ENCODE results near the gene MDM2. TPM values are rescaled to one million over a fixed set of nuclear protein-coding genes. Genes with fewer than 3 reads are reported as not detected.

Gene MDM2
- total and polyA plus RNA-seq, 2 of the 13 experiments (the other 11 are each of a cell fraction or from before 2014, with no cell fraction given): 29.3 to 314 TPM

DNA sequence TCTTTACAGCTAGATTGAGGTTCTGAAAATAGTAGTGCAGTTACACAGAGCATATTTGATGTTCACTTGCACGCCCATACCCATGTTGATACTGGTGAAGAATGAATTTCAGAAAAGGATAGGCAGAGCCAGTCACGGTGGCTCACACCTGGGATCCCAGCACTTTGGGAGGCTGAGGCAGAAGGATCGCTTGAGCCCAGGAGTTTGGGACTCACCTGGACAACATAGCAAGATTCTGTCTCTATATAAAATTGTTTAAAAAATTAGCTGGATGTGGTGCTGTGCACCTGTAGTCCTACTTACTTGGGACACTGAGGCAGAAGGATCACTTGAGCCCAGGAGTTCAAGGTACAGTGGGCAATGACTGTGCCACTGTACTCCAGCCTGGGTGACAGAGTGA is 56.6 kb downstream of the MDM2 start:
- Histone ChIP-seq H2AFZ (ENCODE audit: low read length) (no peak overlapping the region), H3K36me3 (replicated peaks in 1 of 2; ENCODE audit: control insufficient read depth in 1 of 2, insufficient read depth in 2 of 2, low read length in 2 of 2) (no peaks in the 10 kb centered on the region), H3K4me1 (ENCODE audit: insufficient read depth, low read length) (no peaks in the 10 kb centered on the region), H3K79me2 (ENCODE audit: insufficient read depth, low read length) (no peaks in the 10 kb centered on the region), H3K27ac (ENCODE audit: extremely low read length, insufficient read depth, low read length) (no peak overlapping the region), H4K20me1 (ENCODE audit: insufficient read depth, low read length) (no peaks in the 10 kb centered on the region), H3K4me3 (replicated peaks in 1 of 3; ENCODE audit: insufficient read depth in 1 of 3, low read depth in 2 of 3, low read length in 3 of 3) (no peak overlapping the region), H3K27me3 (ENCODE audit: control insufficient read depth in 1 of 2, insufficient read depth in 2 of 2, low read length in 2 of 2) (peaks cover 0 to 2% of the 10 kb centered on the region in 2 experiments; a peak in 1 of 5 replicates), H3K9me3 (ENCODE audit: low read length) (no peaks in the 10 kb centered on the region), H3K4me2 (ENCODE audit: low read depth, low read length) (no peak overlapping the region), H3K9ac (ENCODE audit: insufficient read depth, low read depth, low read length) (no peak overlapping the region)
- ATAC-seq (no peak), FAIRE-seq (no peak), DNase-seq (ENCODE audit: low spot score) (no peak)
- ChIA-PET CTCF (ENCODE audit: low intra/inter-chr PET ratio, low total read pairs) (interaction anchor here (2.4 kb wide), 1 partner anchor 206 kb away, joined by 15 read pairs; no protein-coding TSS in a partner anchor), POLR2A (no interaction called here)
- BruUV-seq (replicated peaks): no TSS peak
- TF ChIP-seq ZNF232 (CRISPR knock-in tag; IDR thresholded peaks at IDR 0.05; ENCODE audit: borderline replicate concordance) (no peak), ARID5B (CRISPR knock-in tag; IDR thresholded peaks at IDR 0.05) (no peak), ARHGAP35 (CRISPR knock-in tag; IDR thresholded peaks at IDR 0.05; ENCODE audit: borderline replicate concordance) (no peak)
- TF ChIP-seq, protein P1, sequence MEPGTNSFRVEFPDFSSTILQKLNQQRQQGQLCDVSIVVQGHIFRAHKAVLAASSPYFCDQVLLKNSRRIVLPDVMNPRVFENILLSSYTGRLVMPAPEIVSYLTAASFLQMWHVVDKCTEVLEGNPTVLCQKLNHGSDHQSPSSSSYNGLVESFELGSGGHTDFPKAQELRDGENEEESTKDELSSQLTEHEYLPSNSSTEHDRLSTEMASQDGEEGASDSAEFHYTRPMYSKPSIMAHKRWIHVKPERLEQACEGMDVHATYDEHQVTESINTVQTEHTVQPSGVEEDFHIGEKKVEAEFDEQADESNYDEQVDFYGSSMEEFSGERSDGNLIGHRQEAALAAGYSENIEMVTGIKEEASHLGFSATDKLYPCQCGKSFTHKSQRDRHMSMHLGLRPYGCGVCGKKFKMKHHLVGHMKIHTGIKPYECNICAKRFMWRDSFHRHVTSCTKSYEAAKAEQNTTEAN (CRISPR knock-in tag; conservative IDR thresholded peaks at IDR 0.05): no peak
- intact Hi-C loops (cut with micrococcal nuclease; ENCODE audit: unreplicated experiment) (loop anchor here (1.0 to 5.0 kb wide), 2 partner anchors 206 to 293 kb away; no protein-coding TSS in a partner anchor), in situ Hi-C loops (cut with HindIII; ENCODE audit: extremely low pct_ligation_motif_present, low pct_unique_long_range_greater_than_20kb) (no loop called here)
- 76% methylated on average over 3 of the region's 3 CpGs for WGBS (ENCODE audit: low lambda C conversion rate)

Data from HepG2 (cell line).